K562 (cell line): ENCODE measurements around the gene CSRNP2. TPM values are rescaled to one million over a fixed set of nuclear protein-coding genes. Genes with fewer than 3 reads are reported as not detected.

Source experiments
- CAMTA2 ChIP-seq: fragments of 250-450 bp; sonication (Bioruptor Pico); conservative IDR thresholded peaks from 2 replicates; pipeline ENCODE4 v1.5.1; 2022
- CREB5 ChIP-seq: fragments of 250-450 bp; sonication (Bioruptor Pico); IDR thresholded peaks from 2 replicates; pipeline ENCODE4 v1.5.0; 2020; ENCODE audit warnings: mild to moderate bottlenecking
- CTCF ChIP-seq, 3 experiments: IDR thresholded peaks in 2 of 3; conservative IDR thresholded peaks in 1 of 3; 2 replicates each; pipeline ENCODE4 v1.5.1; 2011 to 2012; ENCODE audit warnings: low read length in 3 of 3, mild to moderate bottlenecking in 3 of 3, control low read depth in 2 of 3, improper control_type of control experiment in 1 of 3, inconsistent platforms in 1 of 3, low read depth in 1 of 3, mixed read lengths in 1 of 3, moderate library complexity in 1 of 3; ENCODE audit not compliant: insufficient read depth in 2 of 3
- ELF1 ChIP-seq: fragments of 200-800 bp; sonication (Bioruptor generic); IDR thresholded peaks from 2 replicates; pipeline ENCODE4 v1.6.1; 2016; ENCODE audit warnings: missing genetic modification characterization, missing compliant biosample characterization
- GATAD2A ChIP-seq: fragments of 450-650 bp; IDR thresholded peaks from 2 replicates; pipeline ENCODE4 v1.6.1; 2017
- GTF3C2 ChIP-seq: IDR thresholded peaks from 3 replicates; pipeline ENCODE4 v1.6.1; 2011; ENCODE audit warnings: borderline replicate concordance, mild to moderate bottlenecking, moderate library complexity; ENCODE audit not compliant: insufficient read length; ENCODE audit errors: extremely low read depth
- HNRNPLL ChIP-seq: fragments of 200-400 bp; formaldehyde crosslinking; IDR thresholded peaks from 2 replicates; pipeline ENCODE4 v1.6.1; 2017; ENCODE audit warnings: low read length, low read depth, mild to moderate bottlenecking; ENCODE audit not compliant: poor library complexity, severe bottlenecking
- KLF1 ChIP-seq: fragments of 450-650 bp; IDR thresholded peaks from 2 replicates; pipeline ENCODE4 v1.6.1; 2016; ENCODE audit warnings: missing genetic modification characterization, missing compliant biosample characterization
- L3MBTL2 ChIP-seq: fragments of 450-650 bp; IDR thresholded peaks from 2 replicates; pipeline ENCODE4 v1.6.1; 2016; ENCODE audit warnings: mild to moderate bottlenecking, moderate library complexity
- MAFK ChIP-seq: IDR thresholded peaks from 2 replicates; pipeline ENCODE4 v1.6.1; 2011; ENCODE audit warnings: low read length, improper control_type of control experiment
- MBD2 ChIP-seq: sonication (generic); IDR thresholded peaks from 2 replicates; pipeline ENCODE4 v1.6.1; 2016; ENCODE audit warnings: low read depth, borderline replicate concordance
- NFIC ChIP-seq: fragments of 450-650 bp; IDR thresholded peaks from 2 replicates; pipeline ENCODE4 v1.6.1; 2017; ENCODE audit warnings: mild to moderate bottlenecking, inconsistent platforms
- NFRKB ChIP-seq: fragments of 450-650 bp; IDR thresholded peaks from 2 replicates; pipeline ENCODE4 v1.6.1; 2016; ENCODE audit warnings: low read depth
- NUFIP1 ChIP-seq: fragments of 450-650 bp; IDR thresholded peaks from 2 replicates; pipeline ENCODE4 v1.6.1; 2018; ENCODE audit not compliant: partially characterized antibody
- POLR3G ChIP-seq: IDR thresholded peaks from 2 replicates; pipeline ENCODE4 v1.6.1; 2011; ENCODE audit not compliant: insufficient read length, insufficient replicate concordance; ENCODE audit errors: extremely low read depth
- RFX5 ChIP-seq: IDR thresholded peaks from 2 replicates; pipeline ENCODE4 v1.6.1; 2011; ENCODE audit warnings: low read depth, mild to moderate bottlenecking, improper control_type of control experiment, low read length
- SREBF1 ChIP-seq: fragments of 150-350 bp; IDR thresholded peaks from 2 replicates; pipeline ENCODE4 v1.6.1; 2014; ENCODE audit warnings: antibody characterized with exemption, low read depth, low read length, borderline replicate concordance
- SRSF3 ChIP-seq: fragments of 200-400 bp; formaldehyde crosslinking; IDR thresholded peaks from 2 replicates; pipeline ENCODE4 v1.6.1; 2016; ENCODE audit warnings: mild to moderate bottlenecking, low read length, moderate library complexity; ENCODE audit not compliant: insufficient read depth
- XRCC4 ChIP-seq: IDR thresholded peaks from one replicate; pipeline ENCODE4 v1.6.1; 2011; ENCODE audit not compliant: insufficient read depth, insufficient read length; ENCODE audit errors: extremely low read depth
- ZNF133 ChIP-seq: fragments of 250-450 bp; sonication (Bioruptor Pico); IDR thresholded peaks from 2 replicates; pipeline ENCODE4 v1.4.0; 2020; ENCODE audit warnings: mild to moderate bottlenecking
- ZNF140 ChIP-seq: fragments of 250-450 bp; sonication (Bioruptor Pico); IDR thresholded peaks from 2 replicates; pipeline ENCODE4 v1.8.0; 2021; ENCODE audit warnings: moderate library complexity, mild to moderate bottlenecking, inconsistent platforms
- ZNF224 ChIP-seq: sonication (generic); formaldehyde crosslinking; IDR thresholded peaks from 2 replicates; pipeline ENCODE4 v1.8.0; 2022; ENCODE audit warnings: mild to moderate bottlenecking, missing genetic modification reagents
- ZNF384 ChIP-seq: IDR thresholded peaks from 2 replicates; pipeline ENCODE4 v1.6.1; 2012; ENCODE audit warnings: low read depth, low read length, improper control_type of control experiment
- ZNF707 ChIP-seq: fragments of 250-450 bp; sonication (Bioruptor Pico); conservative IDR thresholded peaks from 2 replicates; pipeline ENCODE4 v1.8.0; 2022; ENCODE audit warnings: inconsistent platforms, mild to moderate bottlenecking, moderate library complexity
- polyA plus RNA-seq, 8 experiments: library from polyadenylated mRNA; depleted of rRNA in 4 of 8; stranded (reverse) in 5 of 8; unstranded in 3 of 8; fragments of >200 nt; fragmentation: Nextera tagmentation in 2 of 8; fragmentation: Illumina TruSeq in 1 of 8; extraction: Ambion mirVana in 2 of 8; extraction: Trizol in 1 of 8; gene quantifications; 2 replicates each; pipeline versions ENCODE4 v1.2.1 to v1.2.3, GENCODE V29; 2011 to 2014; ENCODE audit warnings: inconsistent platforms in 1 of 8, missing spikeins in 1 of 8
- total RNA-seq, 7 experiments: library from RNA; depleted of rRNA in 6 of 7; stranded (reverse); fragments of >200 nt in 6 of 7; fragmentation: Illumina TruSeq in 2 of 7; extraction: Trizol in 2 of 7; gene quantifications; 2 replicates each; pipeline versions ENCODE4 v1.2.1 to v1.2.3, GENCODE V29; 2011 to 2021; ENCODE audit warnings: low replicate concordance in 1 of 7

Gene CSRNP2
- total and polyA plus RNA-seq, 9 of the 15 experiments (the other 6 are each of a cell fraction or from before 2014, with no cell fraction given), result 1.6 to 13.9 (median 5.9) TPM

GRCh38 chr12:51047655-51048540, 35.5 kb downstream of the CSRNP2 start, which contains the start of gene LETMD1 (continued):
- no peak for TF ChIP-seq ZNF133 (CRISPR knock-in tag)
- TF ChIP-seq L3MBTL2, result peak; percentile 98
- 0 out of 2 replicates have a peak, but pooled peaks have one; percentile 67 for TF ChIP-seq CAMTA2 (CRISPR knock-in tag)
- peak; percentile 90 to 95 (median 93) for TF ChIP-seq CTCF (IDR thresholded peaks at IDR 0.05 in 2 of 3, conservative IDR thresholded peaks at IDR 0.05 in 1 of 3; ENCODE audit: insufficient read depth in 2 of 3, low read depth in 1 of 3, low read length in 3 of 3)
- TF ChIP-seq GTF3C2, result no peak
- TF ChIP-seq POLR3G, result no peak
- TF ChIP-seq ZNF707 (CRISPR knock-in tag), result no peak
- no peak for TF ChIP-seq ZNF224 (CRISPR knock-in tag)
- no peak for TF ChIP-seq CREB5 (CRISPR knock-in tag)
- peak; percentile 59 for TF ChIP-seq MBD2
- peak; percentile 73; the same call in 1 of the 2 replicates for TF ChIP-seq KLF1 (tag)
- TF ChIP-seq NFRKB, result peak; percentile 90
- TF ChIP-seq NUFIP1, result no peak
- no peak for TF ChIP-seq SRSF3
- no peak for TF ChIP-seq GATAD2A
- TF ChIP-seq HNRNPLL, result no peak
- no peak for TF ChIP-seq ZNF384
- TF ChIP-seq XRCC4, result no peak
- TF ChIP-seq ELF1 (tag), result peak; percentile 93
- no peak for TF ChIP-seq ZNF140
- no peak for TF ChIP-seq SREBF1
- peak; percentile 35; the same call in 1 of the 2 replicates for TF ChIP-seq NFIC
- no peak for TF ChIP-seq RFX5
- TF ChIP-seq MAFK, result no peak
